Transverse colon (tissue), 4 donors: Measurements from ENCODE around the gene EGLN1. TPM values are rescaled to one million over a fixed set of nuclear protein-coding genes. Genes with fewer than 3 reads are reported as not detected.

ENCODE experiments used
- DNase-seq: peaks from one replicate; pipeline ENCODE4 v3.0.0-alpha.2; 2019
- H3K27ac ChIP-seq, 4 donors: fragments of 200-600 bp; sonication (generic); 2 replicates each; pipeline ENCODE4 v1.5.1; 2016 to 2018; ENCODE audit warnings: inconsistent platforms in 4 of 4
- H3K27me3 ChIP-seq: fragments of 200-600 bp; sonication (generic); 2 replicates; pipeline ENCODE4 v1.5.1; 2017; ENCODE audit warnings: inconsistent platforms
- H3K36me3 ChIP-seq, 4 donors: fragments of 200-600 bp; sonication (generic); 2 replicates each; pipeline ENCODE4 v1.5.1; 2017 to 2019; ENCODE audit warnings: inconsistent platforms in 4 of 4
- H3K4me1 ChIP-seq, 4 donors: fragments of 200-600 bp; sonication (generic); 2 replicates each; pipeline ENCODE4 v1.5.1; 2017 to 2020; ENCODE audit warnings: inconsistent platforms in 4 of 4
- H3K4me3 ChIP-seq, 4 donors: fragments of 200-600 bp; sonication (generic); 1 replicate in 1 of 4; 2 replicates in 3 of 4; pipeline versions ENCODE4 v1.5.1 to v1.6.1; 2017 to 2019; ENCODE audit warnings: inconsistent platforms in 4 of 4
- H3K9me3 ChIP-seq, 2 donors: fragments of 200-600 bp; sonication (generic); 2 replicates each; pipeline ENCODE4 v1.5.1; 2017 to 2019; ENCODE audit warnings: inconsistent platforms in 2 of 2
- EP300 ChIP-seq: sonication (generic); formaldehyde crosslinking; IDR thresholded peaks from one replicate; pipeline ENCODE4 v1.6.1; 2017; ENCODE audit warnings: antibody characterized with exemption, low read depth
- POLR2A ChIP-seq: fragments of 450-650 bp; IDR thresholded peaks from one replicate; pipeline ENCODE4 v1.6.1; 2016; ENCODE audit warnings: antibody characterized with exemption, mild to moderate bottlenecking, moderate library complexity
- POLR2AphosphoS5 ChIP-seq, 3 donors: sonication (generic); formaldehyde crosslinking; IDR thresholded peaks; one replicate each; pipeline ENCODE4 v1.6.1; 2016; ENCODE audit warnings: antibody characterized with exemption in 3 of 3
- WGBS, 2 donors: methylation state at CpG; one replicate each; pipeline ENCODE4 v1.1.5; 2018; ENCODE audit warnings: low coverage in 1 of 2; 5-methylcytosine and 5-hydroxymethylcytosine counted together
- in situ Hi-C, 4 donors: fragments of 200-750 bp; cut with MboI; loops; one replicate each; pipeline versions ENCODE4 v1.15.0 to v1.15.1; 2017; ENCODE audit warnings: low sequenced_read_pairs in 3 of 4, low pct_ligation_motif_present in 1 of 4, low pct_unique_long_range_greater_than_20kb in 1 of 4
- intact Hi-C: fragments of 100-400 bp; cut with DNase I; formaldehyde crosslinking; loops from one replicate; pipeline ENCODE4 v1.15.1; 2023; ENCODE audit warnings: low total_unique reads
- total RNA-seq, 4 donors: library from RNA; depleted of rRNA; stranded (reverse); fragments of >200 nt; gene quantifications; one replicate each; pipeline ENCODE4 v1.1.0, GENCODE V29; 2016
- TF ChIP-seq, protein P1 (sequence below), 5 experiments: fragments of 200-600 bp in 3 of 5; fragments of 450-650 bp in 2 of 5; sonication (generic) in 3 of 5; IDR thresholded peaks; 1 replicate in 2 of 5; 2 replicates in 3 of 5; pipeline ENCODE4 v1.5.1; 2016 to 2017; ENCODE audit warnings: antibody characterized with exemption in 5 of 5, inconsistent platforms in 3 of 5, mild to moderate bottlenecking in 2 of 5, moderate library complexity in 1 of 5

Gene EGLN1
- total RNA-seq, 4 donors from 2014 or later, result 40.2 to 69.2 (median 51.7) TPM

DNA sequence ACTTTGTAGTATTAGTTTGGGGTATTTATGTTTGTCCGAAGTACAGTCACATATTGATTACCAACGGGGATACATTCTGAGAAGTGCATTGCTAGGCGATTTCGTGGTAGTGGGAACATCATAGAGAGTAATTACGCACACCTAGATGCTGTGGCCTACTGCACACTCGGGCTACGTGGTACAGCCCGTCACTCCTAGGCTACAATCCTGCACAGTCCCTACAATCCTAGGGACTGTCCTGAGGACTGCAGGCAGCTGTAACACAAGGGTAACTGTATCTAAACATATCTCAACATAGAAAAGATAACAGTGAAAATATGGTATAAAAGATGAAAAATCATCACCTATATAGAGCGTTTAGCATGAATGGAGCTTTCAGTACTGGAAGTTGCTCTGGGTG, 103.0 kb downstream of the EGLN1 start:
- TF ChIP-seq EP300 (no peak), POLR2AphosphoS5 (IDR thresholded peaks at IDR 0.05) (no peak), POLR2A (no peak)
- TF ChIP-seq, protein P1, sequence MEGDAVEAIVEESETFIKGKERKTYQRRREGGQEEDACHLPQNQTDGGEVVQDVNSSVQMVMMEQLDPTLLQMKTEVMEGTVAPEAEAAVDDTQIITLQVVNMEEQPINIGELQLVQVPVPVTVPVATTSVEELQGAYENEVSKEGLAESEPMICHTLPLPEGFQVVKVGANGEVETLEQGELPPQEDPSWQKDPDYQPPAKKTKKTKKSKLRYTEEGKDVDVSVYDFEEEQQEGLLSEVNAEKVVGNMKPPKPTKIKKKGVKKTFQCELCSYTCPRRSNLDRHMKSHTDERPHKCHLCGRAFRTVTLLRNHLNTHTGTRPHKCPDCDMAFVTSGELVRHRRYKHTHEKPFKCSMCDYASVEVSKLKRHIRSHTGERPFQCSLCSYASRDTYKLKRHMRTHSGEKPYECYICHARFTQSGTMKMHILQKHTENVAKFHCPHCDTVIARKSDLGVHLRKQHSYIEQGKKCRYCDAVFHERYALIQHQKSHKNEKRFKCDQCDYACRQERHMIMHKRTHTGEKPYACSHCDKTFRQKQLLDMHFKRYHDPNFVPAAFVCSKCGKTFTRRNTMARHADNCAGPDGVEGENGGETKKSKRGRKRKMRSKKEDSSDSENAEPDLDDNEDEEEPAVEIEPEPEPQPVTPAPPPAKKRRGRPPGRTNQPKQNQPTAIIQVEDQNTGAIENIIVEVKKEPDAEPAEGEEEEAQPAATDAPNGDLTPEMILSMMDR (IDR thresholded peaks at IDR 0.05), result no peak
- in situ Hi-C loops, result no loop called here
- H3K9me3 ChIP-seq, result no peaks in the 10 kb centered on the region
- WGBS, 2 donors, result 84 to 93% methylated on average over 8 to 9 of the region's 9 CpGs
- no peak overlapping the region for H3K27ac ChIP-seq
- no peaks in the 10 kb centered on the region for H3K4me1 ChIP-seq
- DNase-seq, result no peak
- H3K27me3 ChIP-seq, result no peaks in the 10 kb centered on the region
- no peaks in the 10 kb centered on the region for H3K36me3 ChIP-seq
- intact Hi-C loops, result no loop called here
- no peak overlapping the region for H3K4me3 ChIP-seq

DNA sequence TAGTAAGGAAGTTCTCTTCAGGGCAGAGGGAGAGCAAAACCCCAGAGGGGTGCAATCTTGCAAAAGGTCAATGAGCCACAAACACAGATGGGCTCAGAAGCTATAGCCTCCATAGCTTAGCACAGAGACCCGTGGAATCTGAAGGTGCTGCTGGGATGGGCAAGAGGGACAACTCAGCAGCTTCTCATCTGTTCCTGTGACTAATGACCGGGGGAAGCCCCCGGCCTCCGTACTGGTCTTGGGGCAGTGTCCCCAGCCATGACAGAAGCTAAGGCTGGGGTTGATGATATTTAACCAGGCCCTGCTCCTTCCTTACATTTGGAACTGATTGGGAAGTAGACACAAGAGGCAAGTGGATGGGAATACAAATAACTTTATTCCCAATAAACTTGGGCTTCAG, 103.5 kb downstream of the EGLN1 start:
- Histone ChIP-seq H3K36me3 (no peaks in the 10 kb centered on the region), H3K27me3 (no peaks in the 10 kb centered on the region), H3K4me1 (no peaks in the 10 kb centered on the region), H3K4me3 (no peak overlapping the region), H3K27ac (no peak overlapping the region), H3K9me3 (no peaks in the 10 kb centered on the region)
- DNase-seq, result no peak
- no peak for TF ChIP-seq POLR2A
- TF ChIP-seq, protein P1 (IDR thresholded peaks at IDR 0.05), result no peak
- TF ChIP-seq POLR2AphosphoS5 (IDR thresholded peaks at IDR 0.05), result no peak
- TF ChIP-seq EP300, result no peak
- 81 to 100% methylated on average over 3 to 4 of the region's 4 CpGs for WGBS, 2 donors
- intact Hi-C loops (no loop called here), in situ Hi-C loops (no loop called here)

DNA sequence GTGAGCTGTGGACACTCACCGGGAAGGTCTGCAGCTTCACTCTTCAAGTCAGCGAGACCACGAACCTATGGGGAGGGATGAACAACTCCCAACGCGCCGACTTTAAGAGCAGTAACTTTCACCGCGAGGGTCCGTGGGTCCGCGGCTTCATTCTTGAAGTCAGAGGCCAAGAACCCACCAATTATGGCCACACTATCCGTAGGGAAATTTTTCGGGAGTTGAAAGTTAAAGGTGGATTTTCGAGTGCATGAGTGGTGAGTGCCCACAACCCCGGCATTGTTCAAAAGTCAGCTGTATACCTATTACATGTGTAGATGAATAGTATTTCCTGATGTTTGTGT, 104.1 kb downstream of the EGLN1 start:
- intact Hi-C loops (no loop called here), in situ Hi-C loops (no loop called here)
- Histone ChIP-seq H3K4me3 (no peak overlapping the region), H3K36me3 (no peaks in the 10 kb centered on the region), H3K27ac (no peak overlapping the region), H3K4me1 (no peaks in the 10 kb centered on the region), H3K9me3 (no peaks in the 10 kb centered on the region), H3K27me3 (no peaks in the 10 kb centered on the region)
- no peak for TF ChIP-seq POLR2A
- TF ChIP-seq, protein P1 (IDR thresholded peaks at IDR 0.05), result no peak
- TF ChIP-seq POLR2AphosphoS5 (IDR thresholded peaks at IDR 0.05), result no peak
- no peak for TF ChIP-seq EP300
- no peak for DNase-seq
- WGBS, 2 donors, result 93 to 97% methylated on average over 9 to 15 of the region's 15 CpGs

DNA sequence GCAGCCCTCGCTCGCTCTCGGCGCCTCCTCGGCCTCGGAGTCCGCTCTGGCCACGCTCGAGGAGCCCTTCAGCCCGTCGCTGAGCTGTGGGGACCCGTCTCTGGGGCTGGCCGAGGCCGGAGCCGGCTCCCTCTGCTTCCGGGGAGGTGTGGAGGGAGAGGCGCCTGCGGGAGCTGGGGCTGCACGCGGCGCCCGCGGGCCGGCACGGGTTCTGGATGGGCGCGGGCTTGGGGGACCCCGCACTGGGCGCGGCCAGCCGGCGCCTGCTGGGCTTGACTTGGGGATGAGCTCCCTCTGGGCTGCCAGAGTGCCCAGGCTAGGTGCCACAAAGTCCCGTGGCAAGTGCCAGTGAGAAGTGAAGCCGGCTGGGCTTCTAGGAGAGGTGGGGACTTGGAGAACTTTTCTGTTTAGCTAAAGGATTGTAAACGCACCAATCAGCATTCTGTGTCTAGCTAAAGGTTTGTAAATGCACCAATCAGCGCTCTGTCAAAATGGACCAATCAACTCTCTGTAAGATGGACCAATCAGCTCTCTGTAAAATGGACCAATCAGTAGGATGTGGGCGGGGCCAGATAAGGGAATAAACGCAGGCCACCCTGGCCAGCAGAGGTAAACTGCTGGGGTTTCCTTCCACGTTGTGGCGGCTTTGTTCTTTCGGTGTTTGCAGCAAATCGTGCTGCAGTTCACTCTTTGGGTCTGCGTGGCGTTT, 104.6 kb downstream of the EGLN1 start:
- Histone ChIP-seq H3K9me3 (no peaks in the 10 kb centered on the region), H3K4me1 (no peaks in the 10 kb centered on the region), H3K4me3 (no peak overlapping the region), H3K36me3 (no peaks in the 10 kb centered on the region), H3K27ac (no peak overlapping the region), H3K27me3 (no peaks in the 10 kb centered on the region)
- TF ChIP-seq POLR2AphosphoS5 (IDR thresholded peaks at IDR 0.05) (no peak), POLR2A (no peak), EP300 (no peak)
- TF ChIP-seq, protein P1 (IDR thresholded peaks at IDR 0.05), result no peak
- no peak for DNase-seq
- in situ Hi-C loops, result no loop called here
- intact Hi-C loops, result no loop called here
- WGBS, 2 donors, result 95% methylated on average over 42 of the region's 44 CpGs; no CpG with 5 or more reads in 1 of the 2 donors
